WERI-Rb-1 (cell line): ENCODE measurements around the gene SHISA9.
A peak's percentile ranks its signal among the peaks of the same experiment; 100 is the strongest.
"Not testable (repeated sequence)": the region's sequence is repeated elsewhere in the genome, so short reads cannot be mapped to it uniquely, and the experiment has no call there.

ENCODE experiments used
- DNase-seq: peaks from one replicate; pipeline ENCODE4 v3.0.0-alpha.2; 2020
- H3K27ac ChIP-seq: fragments of 250-450 bp; sonication (Bioruptor Pico); 2 replicates; pipeline ENCODE4 v1.5.1; 2020; ENCODE audit warnings: mild to moderate bottlenecking, moderate library complexity
- H3K27me3 ChIP-seq: fragments of 250-450 bp; sonication (Bioruptor Pico); 2 replicates; pipeline ENCODE4 v1.5.1; 2021; ENCODE audit warnings: mild to moderate bottlenecking, low read depth, moderate library complexity; ENCODE audit not compliant: insufficient read depth, severe bottlenecking
- H3K36me3 ChIP-seq: fragments of 250-450 bp; sonication (Bioruptor Pico); 2 replicates; pipeline ENCODE4 v1.5.1; 2020; ENCODE audit warnings: mild to moderate bottlenecking, moderate library complexity
- H3K4me3 ChIP-seq: 2 replicates; pipeline ENCODE4 v1.5.1; 2011; ENCODE audit warnings: low read depth, mild to moderate bottlenecking, control low read depth, low read length
- H3K9me3 ChIP-seq: fragments of 250-450 bp; sonication (Bioruptor Pico); 2 replicates; pipeline ENCODE4 v1.5.1; 2021; ENCODE audit warnings: mild to moderate bottlenecking, moderate library complexity; ENCODE audit not compliant: severe bottlenecking
- CTCF ChIP-seq: IDR thresholded peaks from 2 replicates; pipeline ENCODE4 v1.5.1; 2011; ENCODE audit warnings: low read depth, mild to moderate bottlenecking, control low read depth, inconsistent platforms, low read length

SHISA9 gene

DNA sequence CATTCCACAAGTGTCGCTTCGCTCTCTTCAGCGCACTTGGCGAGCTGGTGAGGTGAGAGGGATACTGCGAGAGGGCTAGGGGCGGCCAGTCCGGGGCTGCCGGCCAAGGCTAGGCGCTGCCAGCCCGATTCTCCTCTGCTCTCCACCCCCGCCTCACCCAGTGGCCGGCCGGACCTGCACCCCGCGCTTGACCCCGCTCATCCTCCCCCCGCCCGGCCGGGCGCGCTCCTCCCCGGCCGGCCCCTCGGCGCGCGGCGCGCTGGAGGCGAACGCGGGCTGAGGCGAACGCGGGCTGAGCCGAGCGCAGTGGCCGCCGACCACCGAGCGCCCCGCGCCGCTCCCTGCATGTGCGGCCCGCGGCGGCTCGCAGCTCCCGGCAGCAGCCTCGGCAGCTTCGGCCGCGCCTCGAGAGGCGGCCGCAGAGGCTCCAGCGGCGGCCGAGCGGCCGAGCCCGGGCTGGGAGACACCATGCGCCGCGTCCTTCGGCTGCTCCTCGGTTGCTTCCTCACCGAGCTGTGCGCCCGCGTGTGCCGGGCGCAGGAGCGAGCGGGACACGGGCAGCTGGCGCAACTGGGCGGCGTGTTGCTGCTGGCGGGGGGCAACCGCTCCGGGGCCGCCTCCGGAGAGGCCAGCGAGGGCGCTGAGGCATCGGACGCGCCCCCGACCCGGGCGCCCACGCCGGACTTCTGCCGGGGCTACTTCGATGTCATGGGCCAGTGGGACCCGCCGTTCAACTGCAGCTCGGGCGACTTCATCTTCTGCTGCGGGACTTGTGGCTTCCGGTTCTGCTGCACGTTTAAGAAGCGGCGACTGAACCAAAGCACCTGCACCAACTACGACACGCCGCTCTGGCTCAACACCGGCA, at the start of gene SHISA9:
TSS of gene SHISA9 (plus strand) at position 2 of the 865 bp plus-strand sequence.
- Histone ChIP-seq H3K4me3 (peak within 1 kb of the TSS; percentile 9; the same call in 1 of the 2 replicates), H3K36me3 (no peaks in the 10 kb centered on the region), H3K9me3 (no peaks in the 10 kb centered on the region), H3K27ac (no peak within 1 kb of the TSS), H3K27me3 (peaks cover 60% of the 10 kb centered on the region)
- TF ChIP-seq CTCF = no peak
- DNase-seq = no peak

GRCh38 chr16:12853972-12854371, 47.4 kb upstream of the SHISA9 start:
- no peak for DNase-seq
- TF ChIP-seq CTCF = no peak
- no peaks in the 10 kb centered on the region for H3K27me3 ChIP-seq

GRCh38 chr16:12857435-12857834, 44.0 kb upstream of the SHISA9 start:
- peaks cover 11% of the 10 kb centered on the region for H3K9me3 ChIP-seq
- H3K27ac ChIP-seq, DNase-seq, H3K36me3 ChIP-seq, H3K27me3 ChIP-seq, H3K4me3 ChIP-seq: not testable (repeated sequence)

More at GRCh38 chr16:12853972-12854371, 47.4 kb upstream of the SHISA9 start:
- Histone ChIP-seq H3K9me3 (peaks cover 11% of the 10 kb centered on the region), H3K27ac (no peak overlapping the region), H3K4me3 (no peak overlapping the region), H3K36me3 (no peaks in the 10 kb centered on the region)

DNA sequence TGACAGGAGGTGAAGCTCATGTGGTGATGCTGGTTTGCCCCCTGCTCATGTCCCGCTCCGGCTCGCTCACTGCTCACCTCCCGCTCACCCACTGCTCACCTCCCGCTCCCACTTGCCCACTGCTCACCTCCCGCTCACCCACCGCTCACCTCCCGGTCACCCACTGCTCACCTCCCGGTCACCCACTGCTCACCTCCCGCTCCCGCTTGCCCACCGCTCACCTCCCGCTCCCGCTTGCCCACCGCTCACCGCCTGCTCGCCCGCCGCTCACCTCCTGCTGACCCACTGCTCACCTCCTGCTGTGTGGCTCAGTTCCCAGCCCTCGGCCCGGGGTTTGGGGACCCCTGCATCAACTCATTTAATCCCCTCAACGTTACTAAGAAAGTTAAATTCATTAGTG, 39.1 kb upstream of the SHISA9 start:
- TF ChIP-seq CTCF = no peak
- H3K27ac ChIP-seq = no peak overlapping the region
- peaks cover 2% of the 10 kb centered on the region for H3K9me3 ChIP-seq

GRCh38 chr16:12862941-12863340, 38.5 kb upstream of the SHISA9 start:
- no peak for DNase-seq
- Histone ChIP-seq H3K36me3 (no peaks in the 10 kb centered on the region), H3K27ac (no peak overlapping the region), H3K4me3 (no peak overlapping the region), H3K27me3 (no peaks in the 10 kb centered on the region), H3K9me3 (no peaks in the 10 kb centered on the region)
- TF ChIP-seq CTCF = no peak

More for the DNA sequence above, 39.1 kb upstream of the SHISA9 start:
- H3K4me3 ChIP-seq = no peak overlapping the region
- H3K36me3 ChIP-seq = no peaks in the 10 kb centered on the region
- no peak for DNase-seq
- H3K27me3 ChIP-seq = no peaks in the 10 kb centered on the region

DNA sequence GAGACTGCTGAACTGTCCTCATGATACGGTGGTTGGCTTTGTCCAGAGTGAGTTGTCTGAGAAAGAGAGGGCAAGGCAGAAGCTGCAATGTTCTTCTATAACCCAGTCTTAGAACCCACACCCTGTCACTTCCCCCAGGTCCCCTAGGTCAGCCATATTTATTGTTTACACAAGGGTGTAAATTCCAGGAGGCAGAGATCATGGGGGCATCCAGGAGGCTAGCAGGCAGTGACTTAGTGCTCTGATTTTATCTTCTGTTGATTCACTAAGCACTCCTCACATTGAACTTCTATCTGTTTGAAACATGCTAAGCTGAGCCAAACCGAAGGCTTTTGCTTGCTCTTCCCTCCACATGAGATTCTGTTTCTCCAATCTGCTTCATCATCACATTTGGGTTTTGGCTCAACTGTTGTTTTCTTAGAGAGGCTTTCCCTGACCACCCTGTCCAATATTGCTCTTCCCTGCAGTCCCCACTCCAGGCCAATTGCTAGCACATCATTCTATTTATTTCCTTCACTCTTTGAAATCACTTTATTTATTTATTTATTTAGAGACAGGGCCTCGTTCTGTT, 34.3 kb upstream of the SHISA9 start:
- no peak for TF ChIP-seq CTCF
- H3K36me3 ChIP-seq = no peaks in the 10 kb centered on the region
- no peaks in the 10 kb centered on the region for H3K9me3 ChIP-seq
- H3K27me3 ChIP-seq = no peaks in the 10 kb centered on the region
- H3K27ac ChIP-seq = no peak overlapping the region
- H3K4me3 ChIP-seq = no peak overlapping the region
- DNase-seq = no peak
